CD4-positive, alpha-beta T cell (primary cell): ENCODE data around the gene STARD7. TPM values are rescaled to one million over a fixed set of nuclear protein-coding genes. Genes with fewer than 3 reads are reported as not detected.

ENCODE experiments used
- ATAC-seq: fragments of 200-7000 bp; cut with Tn5 transposase; one replicate; pipeline ENCODE4 v1.10.0; 2022; ENCODE audit warnings: mild to moderate bottlenecking; ENCODE audit not compliant: poor library complexity
- CTCF ChIA-PET: fragments of 350-600 bp; sonication (Branson Sonifier 250); formaldehyde crosslinking; loops from one replicate; lab custom pipeline; 2021; ENCODE audit warnings: antibody characterized with exemption, inconsistent platforms; lab: Charles Lee
- POLR2A ChIA-PET: fragments of 350-600 bp; sonication (Branson Sonifier 250); formaldehyde crosslinking; loops from one replicate; lab custom pipeline; 2021; ENCODE audit warnings: antibody characterized with exemption, inconsistent platforms; lab: Charles Lee
- DNase-seq, 14 experiments: peaks; one replicate each; pipeline ENCODE4 v3.0.0-alpha.2; 2013 to 2020; ENCODE audit warnings: mixed read lengths in 2 of 14
- H3K27ac ChIP-seq, 2 donors: one replicate each; pipeline versions ENCODE4 v1.5.1 to v1.7.0; 2013; ENCODE audit warnings: low read length in 2 of 2, low read depth in 1 of 2, mild to moderate bottlenecking in 1 of 2
- H3K27me3 ChIP-seq, 2 experiments: 1 replicate in 1 of 2; 2 replicates in 1 of 2; pipeline versions ENCODE4 v1.6.1 to v1.7.0; 2013; ENCODE audit warnings: low read length in 2 of 2, control low read depth in 1 of 2, mild to moderate bottlenecking in 1 of 2, moderate library complexity in 1 of 2; ENCODE audit not compliant: insufficient read depth in 2 of 2, control insufficient read depth in 1 of 2
- H3K36me3 ChIP-seq: one replicate; pipeline ENCODE4 v1.6.1; 2013; ENCODE audit warnings: low read length, control low read depth; ENCODE audit not compliant: insufficient read depth
- H3K4me1 ChIP-seq: one replicate; pipeline ENCODE4 v1.6.1; 2013; ENCODE audit warnings: low read length, control low read depth; ENCODE audit not compliant: insufficient read depth
- H3K4me3 ChIP-seq: one replicate; pipeline ENCODE4 v1.5.1; 2013; ENCODE audit warnings: mild to moderate bottlenecking, low read length, moderate library complexity
- H3K9me3 ChIP-seq, 2 experiments: 1 replicate in 1 of 2; 2 replicates in 1 of 2; pipeline versions ENCODE4 v1.6.1 to v1.7.0; 2013; ENCODE audit warnings: low read length in 2 of 2, mild to moderate bottlenecking in 2 of 2, control low read depth in 1 of 2, moderate library complexity in 1 of 2; ENCODE audit not compliant: control insufficient read depth in 1 of 2, insufficient read depth in 1 of 2
- H3K27ac Mint-ChIP-seq: one replicate; pipeline ENCODE4 v1.8.0; 2020; ENCODE audit warnings: mixed read lengths
- H3K27me3 Mint-ChIP-seq: one replicate; pipeline ENCODE4 v1.8.0; 2021; ENCODE audit warnings: mixed read lengths
- H3K36me3 Mint-ChIP-seq: one replicate; pipeline ENCODE4 v1.8.0; 2021; ENCODE audit warnings: low read depth, mixed read lengths
- H3K4me1 Mint-ChIP-seq: one replicate; pipeline ENCODE4 v1.8.0; 2021; ENCODE audit warnings: low read depth, mixed read lengths
- H3K4me3 Mint-ChIP-seq: one replicate; pipeline ENCODE4 v1.8.0; 2020; ENCODE audit warnings: mild to moderate bottlenecking, mixed read lengths
- H3K9me3 Mint-ChIP-seq: one replicate; pipeline ENCODE4 v1.8.0; 2020; ENCODE audit warnings: mixed read lengths
- CTCF ChIP-seq: fragments of 200-600 bp; IDR thresholded peaks from one replicate; pipeline ENCODE4 v1.8.0; 2022; ENCODE audit warnings: antibody characterized with exemption, mild to moderate bottlenecking
- intact Hi-C, 2 experiments: fragments of 100-400 bp; cut with DNase I in 1 of 2; cut with micrococcal nuclease in 1 of 2; formaldehyde crosslinking; loops; one replicate each; pipeline versions ENCODE4 v1.15.1 to v1.9.0; 2023 to 2025; cut with DNase I, micrococcal nuclease
- total RNA-seq, 174 experiments: library from RNA in 2 of 174; stranded (reverse) in 2 of 174; gene quantifications; one replicate each; pipeline ENCODE4 v1.2.3 and lab custom pipeline; 2021 to 2026

The STARD7 gene
- total RNA-seq, 2 experiments from 2014 or later = 57.4 to 58.6 TPM

- Histone ChIP-seq H3K4me1 (peaks cover 4% of the 10 kb centered on the region), H3K27ac (no peak overlapping the region), H3K36me3 (peaks cover 13% of the 10 kb centered on the region), H3K9me3 (no peaks in the 10 kb centered on the region), H3K4me3 (no peak overlapping the region), H3K27me3 (no peaks in the 10 kb centered on the region)
- no peak for TF ChIP-seq CTCF
- Mint-ChIP-seq H3K27ac (no peak overlapping the region), H3K9me3 (no peaks in the 10 kb centered on the region), H3K36me3 (peaks cover 21% of the 10 kb centered on the region), H3K4me1 (peaks cover 5% of the 10 kb centered on the region), H3K27me3 (no peaks in the 10 kb centered on the region), H3K4me3 (no peak overlapping the region)
- intact Hi-C loops = no loop called here
- POLR2A ChIA-PET = interaction anchor here (0.9 to 1.3 kb wide), 3 partner anchors 28 to 187 kb away, joined by 3 to 5 read pairs (median 3); partner anchors contain the start of gene STARD7
- CTCF ChIA-PET = interaction anchor here (1.0 kb wide), 1 partner anchor 42 kb away, joined by 3 read pairs; the partner anchor contains the start of gene ASTL
- no peak for ATAC-seq
- DNase-seq = no peak
These were observed 28.1 kb downstream of the STARD7 start for GRCh38 chr2:96180521-96180920.

GRCh38 chr2:96180002-96180401, 28.6 kb downstream of the STARD7 start:
- Mint-ChIP-seq H3K27me3 (no peaks in the 10 kb centered on the region), H3K9me3 (no peaks in the 10 kb centered on the region), H3K4me3 (no peak overlapping the region), H3K4me1 (peaks cover 5% of the 10 kb centered on the region), H3K27ac (no peak overlapping the region), H3K36me3 (peaks cover 16% of the 10 kb centered on the region)
- Histone ChIP-seq H3K9me3 (no peaks in the 10 kb centered on the region), H3K4me3 (no peak overlapping the region), H3K4me1 (peaks cover 4% of the 10 kb centered on the region), H3K36me3 (peaks cover 10% of the 10 kb centered on the region), H3K27ac (no peak overlapping the region), H3K27me3 (no peaks in the 10 kb centered on the region)
- CTCF ChIA-PET = interaction anchor here (1.0 kb wide), 1 partner anchor 41 kb away, joined by 3 read pairs; the partner anchor contains the start of gene ASTL
- no peak for TF ChIP-seq CTCF
- no peak for ATAC-seq
- DNase-seq = no peak
- POLR2A ChIA-PET = interaction anchor here (0.9 to 1.3 kb wide), 3 partner anchors 28 to 187 kb away, joined by 3 to 5 read pairs (median 3); partner anchors contain the start of gene STARD7
- intact Hi-C loops = no loop called here

GRCh38 chr2:96176661-96177060, 32.0 kb downstream of the STARD7 start:
- Mint-ChIP-seq H3K9me3 (no peaks in the 10 kb centered on the region), H3K27ac (no peak overlapping the region), H3K27me3 (no peaks in the 10 kb centered on the region), H3K36me3 (no peaks in the 10 kb centered on the region), H3K4me1 (peaks cover 16% of the 10 kb centered on the region), H3K4me3 (no peak overlapping the region)
- POLR2A ChIA-PET = interaction anchor here (4.7 kb wide), 1 partner anchor 34 kb away, joined by 199 read pairs; the partner anchor contains the start of genes ASTL and DUSP2
- no peak for DNase-seq
- intact Hi-C loops = loop anchor here (10.0 kb wide), 2 partner anchors 152 to 182 kb away; partner anchors contain the start of gene ANKRD36C (in 1 of the 2)
- CTCF ChIA-PET = interaction anchor here (3.0 to 5.3 kb wide), 2 partner anchors 34 to 184 kb away, joined by 20 to 229 read pairs; partner anchors contain the start of genes ANKRD36C, ASTL and DUSP2
- Histone ChIP-seq H3K4me3 (no peak overlapping the region), H3K36me3 (no peaks in the 10 kb centered on the region), H3K9me3 (no peaks in the 10 kb centered on the region), H3K27ac (no peak overlapping the region), H3K4me1 (peaks cover 9% of the 10 kb centered on the region), H3K27me3 (no peaks in the 10 kb centered on the region)
- no peak for ATAC-seq
- no peak for TF ChIP-seq CTCF
